Caco-2 (cell line): ENCODE measurements around the gene AGPAT3. TPM values are rescaled to one million over a fixed set of nuclear protein-coding genes. Genes with fewer than 3 reads are reported as not detected.

Source experiments
- BruUV-seq: library from RNA; stranded (reverse); fragments of 400-500 nt; replicated peaks from 2 replicates; lab custom pipeline; 2021; lab: Mats Ljungman, UMichigan
- CTCF ChIA-PET: fragments of 300-600 bp; sonication (Branson Sonifier 250); formaldehyde crosslinking; loops from one replicate; lab custom pipeline; 2022; ENCODE audit warnings: antibody characterized with exemption; lab: Charles Lee
- POLR2A ChIA-PET: fragments of 300-600 bp; sonication (Branson Sonifier 250); formaldehyde crosslinking; loops from one replicate; lab custom pipeline; 2022; ENCODE audit warnings: antibody characterized with exemption; lab: Charles Lee
- DNase-seq, 2 experiments: peaks; one replicate each; pipeline versions ENCODE4 v3.0.0 to v3.0.0-alpha.2; 2020 to 2022
- H3K27me3 ChIP-seq: replicated peaks from 2 replicates; pipeline ENCODE4 v1.6.0; 2011; ENCODE audit warnings: low read length; ENCODE audit not compliant: control insufficient read depth, insufficient read depth
- H3K36me3 ChIP-seq: 2 replicates; pipeline ENCODE4 v1.5.1; 2011; ENCODE audit warnings: low read length; ENCODE audit not compliant: control insufficient read depth, insufficient read depth
- H3K4me1 ChIP-seq: fragments of 250-450 bp; sonication (Bioruptor Pico); 2 replicates; pipeline ENCODE4 v1.5.1; 2020; ENCODE audit warnings: mild to moderate bottlenecking
- H3K4me3 ChIP-seq: 2 replicates; pipeline ENCODE4 v1.5.1; 2011; ENCODE audit warnings: low read depth, mild to moderate bottlenecking, control low read depth, low read length
- H3K9me3 ChIP-seq: fragments of 250-450 bp; sonication (Bioruptor Pico); 2 replicates; pipeline ENCODE4 v1.5.1; 2020; ENCODE audit warnings: mild to moderate bottlenecking, moderate library complexity
- H3K27ac Mint-ChIP-seq: one replicate; pipeline ENCODE4 v1.8.0; 2022; ENCODE audit warnings: mixed read lengths; ENCODE audit not compliant: unreplicated experiment
- H3K27me3 Mint-ChIP-seq: one replicate; pipeline ENCODE4 v1.8.0; 2022; ENCODE audit warnings: mixed read lengths; ENCODE audit not compliant: insufficient read depth, unreplicated experiment
- H3K36me3 Mint-ChIP-seq: one replicate; pipeline ENCODE4 v1.8.0; 2022; ENCODE audit warnings: mild to moderate bottlenecking, mixed read lengths; ENCODE audit not compliant: insufficient read depth, unreplicated experiment
- H3K4me1 Mint-ChIP-seq: one replicate; pipeline ENCODE4 v1.8.0; 2022; ENCODE audit warnings: low read depth, mixed read lengths; ENCODE audit not compliant: unreplicated experiment
- H3K4me3 Mint-ChIP-seq: one replicate; pipeline ENCODE4 v1.8.0; 2022; ENCODE audit warnings: mild to moderate bottlenecking, moderate library complexity, mixed read lengths; ENCODE audit not compliant: unreplicated experiment
- H3K9me3 Mint-ChIP-seq: one replicate; pipeline ENCODE4 v1.8.0; 2022; ENCODE audit warnings: mixed read lengths; ENCODE audit not compliant: unreplicated experiment
- CTCF ChIP-seq, 2 experiments: fragments of 200-600 bp in 1 of 2; IDR thresholded peaks; 1 replicate in 1 of 2; 2 replicates in 1 of 2; pipeline versions ENCODE4 v1.5.1 to v1.8.0; 2011 to 2022; ENCODE audit warnings: antibody characterized with exemption in 1 of 2, control low read depth in 1 of 2, inconsistent platforms in 1 of 2, low read depth in 1 of 2, low read length in 1 of 2, mild to moderate bottlenecking in 1 of 2, moderate library complexity in 1 of 2; ENCODE audit not compliant: insufficient read depth in 1 of 2, severe bottlenecking in 1 of 2, unreplicated experiment in 1 of 2
- intact Hi-C: fragments of 100-400 bp; cut with micrococcal nuclease; formaldehyde crosslinking; loops from one replicate; pipeline ENCODE4 v1.10.0; 2022; ENCODE audit not compliant: unreplicated experiment
- total RNA-seq: library from RNA; stranded (reverse); gene quantifications from 2 replicates; pipeline ENCODE4 v1.2.3, GENCODE V29; 2022

The AGPAT3 gene
- total RNA-seq, 1 experiment from 2014 or later: 61.8 TPM

- intact Hi-C loops: no loop called here
- no peaks in the 10 kb centered on the region for H3K9me3 ChIP-seq
- Mint-ChIP-seq H3K27ac (no peak overlapping the region), H3K4me1 (peaks cover 12% of the 10 kb centered on the region), H3K36me3 (peaks cover 8% of the 10 kb centered on the region), H3K4me3 (no peak overlapping the region), H3K9me3 (no peaks in the 10 kb centered on the region), H3K27me3 (no peaks in the 10 kb centered on the region)
- no TSS peak for BruUV-seq
- POLR2A ChIA-PET: no interaction called here
- no peak for TF ChIP-seq CTCF (IDR thresholded peaks at IDR 0.05; ENCODE audit: insufficient read depth in 1 of 2, low read depth in 1 of 2, low read length in 1 of 2, severe bottlenecking in 1 of 2, unreplicated experiment in 1 of 2)
- H3K27me3 ChIP-seq: no peaks in the 10 kb centered on the region
- no peaks in the 10 kb centered on the region for H3K4me1 ChIP-seq
- no peak for DNase-seq
- CTCF ChIA-PET: no interaction called here
- no peak overlapping the region for H3K4me3 ChIP-seq
- peaks cover 1% of the 10 kb centered on the region; the same call in 1 of the 2 replicates for H3K36me3 ChIP-seq
Observed at GRCh38 chr21:43973634-43973955, 108.6 kb downstream of the AGPAT3 start.

GRCh38 chr21:43974791-43975468 lies 109.9 kb downstream of the AGPAT3 start:
- peaks cover 8% of the 10 kb centered on the region for H3K36me3 Mint-ChIP-seq
- no peaks in the 10 kb centered on the region for H3K27me3 Mint-ChIP-seq
- no peaks in the 10 kb centered on the region for H3K9me3 Mint-ChIP-seq
- CTCF ChIA-PET: interaction anchor here (0.6 to 1.1 kb wide), 10 partner anchors 10 to 186 kb away, joined by 3 to 10 read pairs (median 4); no protein-coding TSS in a partner anchor
- TF ChIP-seq CTCF (IDR thresholded peaks at IDR 0.05; ENCODE audit: insufficient read depth in 1 of 2, low read depth in 1 of 2, low read length in 1 of 2, severe bottlenecking in 1 of 2, unreplicated experiment in 1 of 2): no peak
- Histone ChIP-seq H3K9me3 (no peaks in the 10 kb centered on the region), H3K27me3 (no peaks in the 10 kb centered on the region), H3K36me3 (0 out of 2 replicates have a peak, but pooled peaks cover 1% of the 10 kb centered on the region), H3K4me1 (no peaks in the 10 kb centered on the region), H3K4me3 (no peak overlapping the region)
- DNase-seq: no peak
- H3K4me1 Mint-ChIP-seq: peaks cover 12% of the 10 kb centered on the region
- BruUV-seq: no TSS peak
- no peak overlapping the region for H3K4me3 Mint-ChIP-seq
- H3K27ac Mint-ChIP-seq: peak overlapping the region; percentile 29
- POLR2A ChIA-PET: no interaction called here
- intact Hi-C loops: loop anchor here (1.0 kb wide), 1 partner anchor 164 kb away; no protein-coding TSS in a partner anchor

DNA sequence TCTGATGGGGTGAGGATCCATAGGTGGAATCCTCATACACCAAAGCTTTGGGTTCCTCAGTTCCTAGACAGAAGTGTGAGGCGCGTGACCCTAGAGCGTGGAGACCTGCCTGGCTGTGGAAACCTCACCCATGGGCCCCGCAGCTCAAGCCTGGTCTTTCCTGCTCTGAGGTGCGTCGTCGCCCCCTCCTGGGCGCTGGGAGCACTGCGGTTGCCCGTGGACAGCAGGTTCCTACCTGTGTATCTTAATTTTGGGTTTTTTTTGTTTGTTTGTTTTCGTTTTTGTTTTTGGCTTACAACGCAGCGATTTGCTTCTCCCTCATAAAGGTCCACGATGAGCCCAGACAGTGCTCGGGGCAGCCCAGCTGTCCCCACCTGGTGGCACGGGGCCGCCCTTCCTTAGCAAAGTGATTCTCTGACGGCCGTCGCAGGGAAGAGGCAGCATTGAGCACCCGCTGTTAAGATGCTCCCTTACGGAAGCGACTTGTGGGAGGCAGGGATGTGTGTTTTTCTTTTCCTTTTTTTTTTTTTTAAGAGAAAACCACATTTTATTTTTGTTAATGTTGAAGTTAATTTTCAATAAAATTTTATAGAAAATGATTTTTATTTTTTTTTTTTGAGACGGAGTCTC lies 110.6 kb downstream of the AGPAT3 start:
- H3K27me3 ChIP-seq: no peaks in the 10 kb centered on the region
- no peaks in the 10 kb centered on the region for H3K4me1 ChIP-seq
- 0 out of 2 replicates have a peak, but pooled peaks cover 1% of the 10 kb centered on the region for H3K36me3 ChIP-seq
- H3K4me3 Mint-ChIP-seq: no peak overlapping the region
- no peaks in the 10 kb centered on the region for H3K27me3 Mint-ChIP-seq
- no peaks in the 10 kb centered on the region for H3K9me3 Mint-ChIP-seq
- DNase-seq: peak; percentile 83 to 88
- BruUV-seq: no TSS peak
- POLR2A ChIA-PET: no interaction called here
- no peak overlapping the region for H3K27ac Mint-ChIP-seq
- H3K9me3 ChIP-seq: no peaks in the 10 kb centered on the region
- peaks cover 12% of the 10 kb centered on the region for H3K4me1 Mint-ChIP-seq
- intact Hi-C loops: loop anchor here (1.0 kb wide), 1 partner anchor 164 kb away; no protein-coding TSS in a partner anchor
- H3K4me3 ChIP-seq: no peak overlapping the region
- CTCF ChIA-PET: interaction anchor here (0.6 to 1.1 kb wide), 10 partner anchors 9 to 187 kb away, joined by 3 to 10 read pairs (median 4); no protein-coding TSS in a partner anchor
- H3K36me3 Mint-ChIP-seq: peaks cover 8% of the 10 kb centered on the region
- peak; percentile 92 to 94 for TF ChIP-seq CTCF (IDR thresholded peaks at IDR 0.05; ENCODE audit: insufficient read depth in 1 of 2, low read depth in 1 of 2, low read length in 1 of 2, severe bottlenecking in 1 of 2, unreplicated experiment in 1 of 2)
